Muscle layer of duodenum (tissue), 2 donors: Measurements from ENCODE around the gene GALP.

Experiments used
- H3K27ac ChIP-seq: one replicate; pipeline ENCODE4 v1.7.0; 2013; ENCODE audit warnings: mild to moderate bottlenecking, low read length
- H3K27me3 ChIP-seq: one replicate; pipeline ENCODE4 v1.7.0; 2013; ENCODE audit warnings: low read depth, mild to moderate bottlenecking, control low read depth, low read length
- H3K36me3 ChIP-seq, 2 donors: one replicate each; pipeline ENCODE4 v1.7.0; 2013; ENCODE audit warnings: low read length in 2 of 2, control low read depth in 1 of 2, mild to moderate bottlenecking in 1 of 2; ENCODE audit not compliant: insufficient read depth in 2 of 2, control insufficient read depth in 1 of 2
- H3K4me1 ChIP-seq, 2 donors: one replicate each; pipeline ENCODE4 v1.7.0; 2013; ENCODE audit warnings: low read length in 2 of 2, mild to moderate bottlenecking in 2 of 2, control low read depth in 1 of 2, moderate library complexity in 1 of 2; ENCODE audit not compliant: insufficient read depth in 2 of 2, control insufficient read depth in 1 of 2
- H3K4me3 ChIP-seq, 2 donors: one replicate each; pipeline ENCODE4 v1.7.0; 2013; ENCODE audit warnings: low read length in 2 of 2, low read depth in 1 of 2, mild to moderate bottlenecking in 1 of 2
- H3K9me3 ChIP-seq, 2 donors: one replicate each; pipeline ENCODE4 v1.7.0; 2013; ENCODE audit warnings: low read length in 2 of 2, control low read depth in 1 of 2, mild to moderate bottlenecking in 1 of 2; ENCODE audit not compliant: control insufficient read depth in 1 of 2
- donor health status: healthy.

The GALP gene

DNA sequence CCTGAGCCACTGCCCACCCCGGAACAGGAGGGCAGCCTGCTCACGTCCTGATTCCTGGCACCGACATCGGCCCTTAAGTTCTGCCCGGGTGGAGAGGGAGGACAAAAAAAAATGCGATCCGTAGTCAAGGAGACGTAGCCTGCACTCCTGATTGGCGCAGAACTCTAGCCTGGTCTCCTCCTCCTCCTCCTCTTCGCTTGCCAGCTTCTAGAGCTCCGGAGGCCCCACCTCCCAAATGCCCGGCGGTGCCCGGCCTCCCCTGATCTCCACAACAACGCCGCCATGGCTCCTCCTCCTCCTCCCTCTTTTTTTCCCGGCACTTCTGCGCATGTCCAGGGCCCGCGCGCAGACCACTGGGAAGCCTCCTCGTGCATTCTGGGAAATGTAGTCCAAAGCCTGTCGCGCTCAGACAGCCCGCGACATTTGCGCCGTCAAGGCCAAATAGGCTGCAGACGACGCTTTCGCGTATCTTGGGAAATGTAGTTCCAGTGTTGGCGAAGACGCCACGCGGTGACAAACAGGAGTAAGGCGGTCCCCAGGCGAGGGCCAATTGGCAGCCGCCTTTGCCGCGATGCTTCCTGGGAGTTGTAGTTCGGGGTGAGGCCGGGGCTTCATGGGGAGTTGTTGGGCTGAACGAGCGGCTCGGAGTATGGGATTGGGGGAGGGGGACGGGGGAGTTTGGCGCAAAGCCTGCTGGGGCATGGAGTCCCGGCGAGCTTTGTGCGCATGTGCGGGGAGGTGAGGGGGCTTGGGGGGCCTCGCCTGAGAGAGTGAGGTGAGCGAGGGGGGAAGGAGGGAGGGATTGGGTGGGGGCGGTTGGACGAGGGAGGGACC, 35.0 kb upstream of the GALP start, which contains the start of gene ZNF444:
TSS of gene ZNF444 (plus strand) at position 705 of the 834 bp plus-strand sequence. CDS start 5,625 bp downstream, outside the sequence.
- Histone ChIP-seq H3K9me3 (no peaks in the 10 kb centered on the region), H3K4me1 (peaks cover 10 to 14% of the 10 kb centered on the region in 2 donors), H3K4me3 (peak within 1 kb of the TSS; percentile 73 to 82), H3K36me3 (peaks cover 0 to 2% of the 10 kb centered on the region in 2 donors), H3K27me3 (no peaks in the 10 kb centered on the region), H3K27ac (peak within 1 kb of the TSS; percentile 81)

- Histone ChIP-seq H3K4me1 (peaks cover 10 to 14% of the 10 kb centered on the region in 2 donors), H3K4me3 (peak overlapping the region; percentile 67 to 73), H3K27ac (peak overlapping the region; percentile 71), H3K36me3 (peaks cover 0 to 6% of the 10 kb centered on the region in 2 donors), H3K27me3 (no peaks in the 10 kb centered on the region), H3K9me3 (no peaks in the 10 kb centered on the region)
These were observed 34.3 kb upstream of the GALP start for GRCh38 chr19:56141417-56141993.

- Histone ChIP-seq H3K9me3 (no peaks in the 10 kb centered on the region), H3K27me3 (no peaks in the 10 kb centered on the region), H3K27ac (peak overlapping the region; percentile 71), H3K4me3 (peak overlapping the region; percentile 67 to 73), H3K4me1 (peaks cover 10 to 14% of the 10 kb centered on the region in 2 donors), H3K36me3 (peaks cover 0 to 13% of the 10 kb centered on the region in 2 donors)
These were observed 33.6 kb upstream of the GALP start for GRCh38 chr19:56142087-56142787.

DNA sequence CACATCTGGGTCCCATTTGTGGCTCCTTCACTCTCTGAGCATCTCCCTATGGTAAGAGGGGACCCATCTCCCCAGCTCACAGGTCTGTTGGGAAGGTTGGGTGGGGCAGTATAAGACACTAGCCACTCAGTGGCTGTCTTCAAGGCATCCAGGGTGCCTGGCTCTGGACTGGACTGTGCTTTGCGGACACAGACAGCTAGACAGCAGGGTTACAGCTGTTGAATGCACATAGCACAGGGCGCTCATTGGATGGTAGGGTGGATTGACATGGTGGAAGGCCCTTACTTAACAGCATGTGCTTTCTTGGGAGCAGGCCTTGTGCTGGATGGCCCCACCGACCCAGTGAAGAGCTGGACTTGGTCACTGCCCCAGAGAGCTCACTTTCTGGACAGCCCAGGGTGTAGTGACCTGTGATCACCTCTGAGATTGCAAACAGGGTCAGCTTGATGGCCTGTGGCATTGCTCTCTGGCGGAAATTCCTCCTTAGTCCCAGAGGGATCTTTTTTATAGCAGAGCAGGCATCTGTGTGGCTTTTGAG, 32.8 kb upstream of the GALP start:
- no peaks in the 10 kb centered on the region for H3K9me3 ChIP-seq

GRCh38 chr19:56144376-56144775, 31.4 kb upstream of the GALP start:
- Histone ChIP-seq H3K27me3 (no peaks in the 10 kb centered on the region), H3K27ac (no peak overlapping the region), H3K9me3 (no peaks in the 10 kb centered on the region), H3K36me3 (peaks cover 8 to 31% of the 10 kb centered on the region in 2 donors), H3K4me1 (peaks cover 10 to 14% of the 10 kb centered on the region in 2 donors), H3K4me3 (no peak overlapping the region)

More for the DNA sequence above, 32.8 kb upstream of the GALP start:
- Histone ChIP-seq H3K27ac (peak overlapping the region; percentile 71), H3K27me3 (no peaks in the 10 kb centered on the region), H3K36me3 (peaks cover 2 to 20% of the 10 kb centered on the region in 2 donors), H3K4me1 (peaks cover 10 to 14% of the 10 kb centered on the region in 2 donors), H3K4me3 (no peak overlapping the region)

GRCh38 chr19:56144831-56145230, 31.0 kb upstream of the GALP start:
- Histone ChIP-seq H3K27me3 (no peaks in the 10 kb centered on the region), H3K27ac (no peak overlapping the region), H3K36me3 (peaks cover 8 to 35% of the 10 kb centered on the region in 2 donors), H3K4me3 (no peak overlapping the region), H3K9me3 (no peaks in the 10 kb centered on the region), H3K4me1 (peaks cover 9 to 14% of the 10 kb centered on the region in 2 donors)

GRCh38 chr19:56145698-56146097, 30.1 kb upstream of the GALP start:
- no peaks in the 10 kb centered on the region for H3K9me3 ChIP-seq
- no peaks in the 10 kb centered on the region for H3K27me3 ChIP-seq
- H3K4me1 ChIP-seq = peaks cover 10% of the 10 kb centered on the region in 2 donors
- no peak overlapping the region for H3K27ac ChIP-seq
- H3K4me3 ChIP-seq = no peak overlapping the region
- H3K36me3 ChIP-seq = peaks cover 8 to 42% of the 10 kb centered on the region in 2 donors

- Histone ChIP-seq H3K4me3 (no peak overlapping the region), H3K27ac (no peak overlapping the region), H3K9me3 (no peaks in the 10 kb centered on the region), H3K27me3 (no peaks in the 10 kb centered on the region), H3K4me1 (peaks cover 8% of the 10 kb centered on the region in 2 donors), H3K36me3 (peaks cover 8 to 42% of the 10 kb centered on the region in 2 donors)
These were observed 28.9 kb upstream of the GALP start for GRCh38 chr19:56146904-56147303.

DNA sequence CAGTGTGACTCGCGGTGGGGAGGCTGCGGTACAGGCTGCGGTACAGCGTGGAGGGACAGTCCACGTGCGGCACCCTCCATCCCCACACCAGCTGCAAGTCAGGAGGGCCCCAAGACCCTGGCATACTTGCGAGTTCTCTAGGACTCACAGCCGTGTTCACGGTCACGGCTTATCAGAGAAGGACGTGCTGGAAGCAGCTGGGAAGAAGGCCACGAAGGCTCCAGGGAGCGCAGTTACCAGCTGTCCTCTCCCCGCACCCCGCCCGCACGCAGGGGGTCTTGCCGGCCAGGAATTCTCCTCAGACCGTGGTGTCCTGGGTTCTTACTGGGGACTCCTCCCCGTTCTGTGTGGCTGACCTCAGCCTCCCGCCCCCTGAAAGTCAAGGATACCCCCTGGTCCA, 28.5 kb upstream of the GALP start:
- no peaks in the 10 kb centered on the region for H3K27me3 ChIP-seq
- H3K36me3 ChIP-seq = peaks cover 8 to 42% of the 10 kb centered on the region in 2 donors
- no peaks in the 10 kb centered on the region for H3K9me3 ChIP-seq
- H3K4me1 ChIP-seq = peaks cover 4% of the 10 kb centered on the region in 2 donors
- no peak overlapping the region for H3K27ac ChIP-seq
- no peak overlapping the region for H3K4me3 ChIP-seq

DNA sequence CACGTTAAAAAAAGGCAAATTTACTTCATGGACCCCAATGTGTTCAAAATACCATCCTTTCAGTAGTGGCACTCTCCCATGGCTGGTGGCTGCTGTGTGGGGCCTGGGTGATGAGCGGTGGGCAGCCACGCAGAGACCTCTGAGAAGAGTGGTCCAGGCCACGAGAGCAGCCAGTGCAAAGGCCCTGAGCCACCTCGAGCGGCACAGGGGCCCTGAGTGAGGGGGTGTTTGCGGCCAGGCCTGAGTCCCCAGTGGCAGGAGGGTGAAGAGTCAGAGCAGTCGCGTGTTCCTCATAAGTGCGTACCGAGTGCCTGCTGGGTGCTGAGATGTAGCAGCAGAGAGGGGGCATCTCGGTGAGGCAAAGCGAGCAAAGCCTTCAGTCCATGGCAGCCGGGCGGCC, 27.7 kb upstream of the GALP start:
- peaks cover 0 to 4% of the 10 kb centered on the region in 2 donors for H3K4me1 ChIP-seq
- H3K4me3 ChIP-seq = no peak overlapping the region
- H3K27ac ChIP-seq = no peak overlapping the region
- H3K36me3 ChIP-seq = peaks cover 8 to 42% of the 10 kb centered on the region in 2 donors
- no peaks in the 10 kb centered on the region for H3K9me3 ChIP-seq
- H3K27me3 ChIP-seq = no peaks in the 10 kb centered on the region
